ENCODE data around the gene ZNF302.
"Not testable (repeated sequence)": the region's sequence is repeated elsewhere in the genome, so short reads cannot be mapped to it uniquely, and the experiment has no call there.

The ZNF302 gene

GRCh38 chr19:34667349-34668076 lies 10.0 kb upstream of the ZNF302 start:
- Mint-ChIP-seq H3K4me3 (no peak overlapping the region), H3K36me3 (ENCODE audit: low read depth) (no peaks in the 10 kb centered on the region), H3K9me3 (peaks cover 29% of the 10 kb centered on the region), H3K27me3 (ENCODE audit: low read depth, poor library complexity) (peaks cover 35% of the 10 kb centered on the region), H3K27ac (no peak overlapping the region), H3K4me1 (no peaks in the 10 kb centered on the region)
- TF ChIP-seq CTCF (IDR thresholded peaks at IDR 0.05), result no peak
- DNase-seq, result no peak

- Mint-ChIP-seq H3K9me3 (peaks cover 23% of the 10 kb centered on the region), H3K27me3 (ENCODE audit: low read depth, poor library complexity) (peaks cover 39% of the 10 kb centered on the region)
- H3K4me1 Mint-ChIP-seq; H3K36me3 Mint-ChIP-seq (ENCODE audit: low read depth); H3K4me3 Mint-ChIP-seq; DNase-seq; H3K27ac Mint-ChIP-seq: not testable (repeated sequence)
These were observed 9.3 kb upstream of the ZNF302 start for GRCh38 chr19:34668077-34668689.

- Mint-ChIP-seq H3K9me3 (peaks cover 18% of the 10 kb centered on the region), H3K27me3 (ENCODE audit: low read depth, poor library complexity) (peaks cover 40% of the 10 kb centered on the region)
- H3K36me3 Mint-ChIP-seq (ENCODE audit: low read depth); H3K4me3 Mint-ChIP-seq; H3K4me1 Mint-ChIP-seq; DNase-seq; H3K27ac Mint-ChIP-seq: not testable (repeated sequence)
These were observed 8.8 kb upstream of the ZNF302 start for GRCh38 chr19:34668690-34669089.

GRCh38 chr19:34669305-34669704 lies 8.2 kb upstream of the ZNF302 start:
- H3K27ac Mint-ChIP-seq, result no peak overlapping the region
- no peak for DNase-seq
- TF ChIP-seq CTCF (IDR thresholded peaks at IDR 0.05), result no peak
- H3K36me3 Mint-ChIP-seq (ENCODE audit: low read depth), result no peaks in the 10 kb centered on the region
- no peaks in the 10 kb centered on the region for H3K4me1 Mint-ChIP-seq
- H3K4me3 Mint-ChIP-seq, result no peak overlapping the region
- peaks cover 45% of the 10 kb centered on the region for H3K27me3 Mint-ChIP-seq (ENCODE audit: low read depth, poor library complexity)
- peaks cover 23% of the 10 kb centered on the region for H3K9me3 Mint-ChIP-seq

- Mint-ChIP-seq H3K27ac (no peak overlapping the region), H3K36me3 (ENCODE audit: low read depth) (peaks cover 7% of the 10 kb centered on the region), H3K27me3 (ENCODE audit: low read depth, poor library complexity) (peaks cover 50% of the 10 kb centered on the region), H3K9me3 (peaks cover 29% of the 10 kb centered on the region), H3K4me1 (peaks cover 7% of the 10 kb centered on the region), H3K4me3 (no peak overlapping the region)
- no peak for DNase-seq
- no peak for TF ChIP-seq CTCF (IDR thresholded peaks at IDR 0.05)
These were observed 5.5 kb upstream of the ZNF302 start for GRCh38 chr19:34671972-34672371.

GRCh38 chr19:34673590-34673989 lies 3.9 kb upstream of the ZNF302 start:
- Mint-ChIP-seq H3K27me3 (ENCODE audit: low read depth, poor library complexity) (peaks cover 55% of the 10 kb centered on the region), H3K9me3 (peaks cover 43% of the 10 kb centered on the region), H3K4me1 (peaks cover 20% of the 10 kb centered on the region)

More at GRCh38 chr19:34673590-34673989, 3.9 kb upstream of the ZNF302 start:
- Mint-ChIP-seq H3K27ac (no peak overlapping the region), H3K4me3 (no peak overlapping the region), H3K36me3 (ENCODE audit: low read depth) (peaks cover 21% of the 10 kb centered on the region)
- no peak for DNase-seq
- no peak for TF ChIP-seq CTCF (IDR thresholded peaks at IDR 0.05)
